HG03457 (cell line): ENCODE data around the gene POLR2J.
"Not testable (repeated sequence)": the region's sequence is repeated elsewhere in the genome, so short reads cannot be mapped to it uniquely, and the experiment has no call there.

Source experiments
- ATAC-seq: cut with Tn5 transposase; IDR thresholded peaks from one replicate; pipeline ENCODE4 v1.9.1; 2021; ENCODE audit warnings: moderate number of reproducible peaks; ENCODE audit not compliant: unreplicated experiment

POLR2J gene

DNA sequence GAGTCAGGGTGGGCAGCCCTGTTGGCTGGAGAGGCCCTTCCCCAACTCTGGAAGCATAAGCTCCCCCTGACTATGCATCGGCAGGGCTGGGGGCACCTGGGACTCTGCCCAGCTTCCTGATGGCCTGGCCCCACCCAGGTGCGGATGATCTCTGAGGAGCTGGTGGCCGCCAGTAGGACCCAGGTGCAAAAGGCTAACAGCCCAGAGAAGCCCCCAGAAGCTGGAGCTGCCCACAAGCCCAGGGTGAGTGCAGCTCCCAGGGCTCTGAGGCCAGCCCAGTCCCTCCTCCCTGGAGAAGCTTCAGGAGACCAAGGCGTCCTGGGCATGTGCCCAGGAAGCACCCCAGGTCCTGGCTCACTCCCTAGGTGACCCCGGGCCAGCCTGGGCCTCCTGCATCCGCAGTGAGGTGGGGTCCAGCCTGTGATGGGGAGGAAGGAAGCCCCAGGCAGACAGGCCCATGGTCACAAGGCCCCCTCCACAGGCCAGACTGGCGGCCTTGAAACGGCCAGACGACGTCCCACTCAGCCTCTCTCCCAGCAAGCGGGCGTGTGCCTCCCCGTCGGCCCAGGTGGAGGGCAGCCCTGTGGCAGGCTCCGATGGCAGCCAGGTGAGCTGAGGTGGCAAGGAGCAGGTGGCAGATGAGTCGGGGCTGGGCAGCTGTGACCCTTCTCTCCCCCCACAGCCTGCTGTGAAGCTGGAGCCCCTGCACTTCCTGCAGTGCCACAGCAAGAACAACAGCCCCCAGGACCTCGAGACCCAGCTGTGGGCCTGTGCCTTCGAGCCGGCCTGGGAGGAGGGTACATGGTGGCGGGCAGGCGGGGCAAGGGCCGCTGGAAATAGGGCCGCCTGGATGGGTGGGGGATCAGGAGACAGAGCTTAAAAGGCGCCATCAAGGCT is 10.9 kb downstream of the POLR2J start:
- no peak for ATAC-seq

- ATAC-seq, result no peak
Measured at GRCh38 chr7:102466097-102466496, 12.6 kb downstream of the POLR2J start.

DNA sequence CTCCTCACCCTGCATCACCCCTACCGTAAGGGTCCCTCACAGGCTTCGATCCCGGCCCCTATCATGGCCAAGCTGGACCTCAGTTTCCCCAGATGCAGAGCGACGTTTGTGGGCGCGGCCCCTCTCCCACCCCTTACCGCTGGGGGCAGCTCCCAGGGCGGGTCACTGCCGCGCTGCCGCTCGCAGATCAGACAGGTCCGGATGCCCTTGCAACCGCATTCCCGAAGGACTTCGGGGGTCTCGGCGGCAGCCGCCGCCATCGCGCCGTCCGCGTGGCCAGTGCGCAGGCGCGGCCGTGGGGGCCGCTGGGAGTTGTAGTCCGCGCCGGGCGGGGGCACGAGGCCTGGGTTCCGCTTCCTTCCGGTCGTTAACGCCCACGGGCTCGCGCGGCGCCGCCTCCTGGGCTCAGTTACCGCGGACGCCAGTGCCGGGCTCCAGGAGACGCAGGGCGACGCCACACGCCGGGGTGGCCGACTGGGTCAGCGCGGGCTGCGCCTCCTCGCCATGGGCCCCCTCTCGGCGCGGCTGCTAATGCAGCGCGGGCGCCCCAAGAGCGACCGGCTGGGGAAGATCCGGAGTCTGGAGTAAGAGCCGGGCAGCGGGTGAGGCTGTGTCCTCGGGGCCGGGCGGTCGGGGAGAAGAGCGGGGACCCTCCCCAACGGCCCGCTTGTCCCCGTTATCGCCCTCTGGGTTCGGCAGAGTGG is 14.0 kb downstream of the POLR2J start, which contains the start of the genes ALKBH4 and LRWD1:
ALKBH4 (minus strand) TSS at position 287 of the 704 bp plus-strand sequence; CDS start at position 260, 27 bp downstream.
LRWD1 (plus strand) TSS at position 408 of the 704 bp plus-strand sequence; CDS start at position 505, 97 bp downstream.
- ATAC-seq, result peak; percentile 80

- no peak for ATAC-seq
Measured at GRCh38 chr7:102463841-102464576, 14.7 kb downstream of the POLR2J start.

DNA sequence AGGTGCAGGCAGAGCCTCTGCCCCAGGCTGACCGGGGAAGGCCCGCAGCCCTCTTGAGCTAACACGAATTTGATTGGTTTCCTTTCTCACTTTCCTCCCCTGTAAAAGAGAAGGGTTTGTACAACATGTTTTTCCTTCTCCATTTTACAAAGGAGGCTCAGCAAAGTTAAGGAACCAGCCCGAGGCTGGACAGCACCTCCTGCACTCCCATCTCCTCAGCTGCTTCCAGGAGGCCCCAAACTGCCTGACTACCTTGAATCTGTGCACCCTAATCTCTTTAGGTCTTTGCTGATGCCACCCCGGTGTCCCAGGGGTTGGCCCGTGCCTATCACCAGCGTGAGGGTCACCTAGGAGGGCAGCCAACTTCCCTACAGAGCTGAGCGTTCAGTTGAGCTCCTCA is 18.3 kb downstream of the POLR2J start:
- ATAC-seq, result no peak

DNA sequence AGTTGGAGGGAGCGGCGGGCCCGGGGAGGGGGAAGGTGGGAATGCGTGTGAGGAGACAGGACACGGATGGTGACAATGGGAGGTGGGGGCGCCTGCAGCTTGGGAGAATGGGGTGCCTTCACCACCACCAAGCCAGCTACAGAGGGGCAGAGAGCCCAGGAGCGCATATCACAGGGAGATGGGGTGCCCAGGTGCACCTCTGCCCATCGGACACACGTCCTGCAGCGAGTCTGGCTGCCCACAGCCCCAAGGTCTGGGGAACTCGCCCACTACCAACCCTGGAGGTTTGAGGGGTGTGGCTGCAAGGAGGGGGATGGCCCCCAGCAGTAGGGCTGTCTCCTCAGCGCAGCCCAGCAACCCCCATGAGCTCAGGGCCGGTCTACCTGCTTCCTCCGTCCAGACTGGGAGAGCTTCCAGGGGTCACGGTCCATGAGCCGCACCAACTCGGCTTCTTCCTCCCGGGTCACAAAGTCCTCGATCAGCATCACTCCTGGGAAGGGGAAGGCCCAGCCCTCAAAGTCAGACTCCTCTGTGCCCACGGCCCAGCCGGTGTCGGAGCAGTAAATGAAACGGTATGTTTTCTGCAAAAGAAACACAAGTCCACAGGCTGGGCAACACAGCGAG is 19.4 kb downstream of the POLR2J start:
- ATAC-seq, result no peak

GRCh38 chr7:102457352-102457924 is 21.3 kb downstream of the POLR2J start:
- no peak for ATAC-seq

GRCh38 chr7:102456327-102456726 is 22.4 kb downstream of the POLR2J start:
- ATAC-seq, result no peak

- ATAC-seq, result no peak
Measured at GRCh38 chr7:102455596-102455995, 23.1 kb downstream of the POLR2J start.

- not testable (repeated sequence) for ATAC-seq
Measured at GRCh38 chr7:102454932-102455331, 23.8 kb downstream of the POLR2J start.

- ATAC-seq, result no peak
Measured at GRCh38 chr7:102454468-102454867, 24.3 kb downstream of the POLR2J start.

GRCh38 chr7:102453319-102453718 is 25.4 kb downstream of the POLR2J start:
- ATAC-seq, result no peak

- no peak for ATAC-seq
Measured at GRCh38 chr7:102452451-102452850, 26.3 kb downstream of the POLR2J start.

DNA sequence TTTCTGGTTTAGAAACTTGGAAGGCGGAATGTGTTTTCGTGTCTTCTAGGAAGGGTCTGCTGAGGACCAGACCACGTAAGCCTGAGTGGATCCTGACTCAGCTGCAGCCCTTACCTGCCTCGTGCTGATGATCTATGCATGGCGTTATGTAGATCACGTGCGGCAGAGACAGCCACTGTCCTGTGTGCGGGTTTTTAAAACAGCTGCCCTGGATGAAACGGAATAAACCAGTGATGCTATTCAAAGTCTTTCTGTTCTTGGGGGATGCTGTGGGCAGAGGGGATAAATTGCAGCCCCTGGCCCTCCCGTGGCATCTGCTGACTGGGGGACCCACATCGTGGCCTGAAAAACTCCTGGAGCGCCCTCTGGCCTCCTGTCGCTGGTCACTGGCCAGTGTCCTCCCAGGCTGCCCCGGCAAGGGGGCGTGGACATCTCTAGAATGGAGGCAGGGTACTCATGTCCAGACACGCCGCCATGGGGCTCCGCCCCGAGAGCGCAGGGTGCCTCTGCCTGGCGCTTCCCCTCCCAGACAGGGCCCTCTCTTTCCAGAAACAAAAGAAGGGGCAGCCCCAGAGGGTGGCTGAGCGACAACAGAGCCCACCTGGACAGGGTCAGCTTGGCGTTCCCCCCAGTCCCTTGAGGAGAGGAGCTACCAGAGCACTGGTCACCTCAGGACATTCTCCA is 27.2 kb downstream of the POLR2J start:
- ATAC-seq, result no peak

DNA sequence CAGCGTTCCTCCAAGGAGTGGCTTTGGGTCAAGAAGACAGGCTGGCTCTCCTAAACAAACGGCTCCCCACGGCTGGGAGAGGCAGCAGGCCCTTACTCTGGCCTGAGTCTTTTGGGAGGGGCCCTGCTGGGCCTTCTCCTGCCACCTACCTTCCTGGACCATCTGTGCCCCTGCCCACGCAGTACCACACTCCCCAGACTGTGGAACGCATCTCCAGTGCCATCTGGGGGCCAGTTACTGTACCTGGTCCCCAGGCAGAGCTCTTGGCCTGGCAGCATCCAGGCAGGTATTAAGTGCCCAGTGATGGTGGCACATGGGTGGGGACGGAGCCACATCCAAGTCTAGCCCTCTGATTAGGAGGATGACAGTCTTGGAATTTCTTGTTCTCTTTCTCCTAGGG is 28.5 kb downstream of the POLR2J start:
- peak; percentile 46 for ATAC-seq

- ATAC-seq, result no peak
Measured at GRCh38 chr7:102449136-102449535, 29.6 kb downstream of the POLR2J start.

GRCh38 chr7:102447311-102447710 is 31.4 kb downstream of the POLR2J start:
- ATAC-seq, result no peak

DNA sequence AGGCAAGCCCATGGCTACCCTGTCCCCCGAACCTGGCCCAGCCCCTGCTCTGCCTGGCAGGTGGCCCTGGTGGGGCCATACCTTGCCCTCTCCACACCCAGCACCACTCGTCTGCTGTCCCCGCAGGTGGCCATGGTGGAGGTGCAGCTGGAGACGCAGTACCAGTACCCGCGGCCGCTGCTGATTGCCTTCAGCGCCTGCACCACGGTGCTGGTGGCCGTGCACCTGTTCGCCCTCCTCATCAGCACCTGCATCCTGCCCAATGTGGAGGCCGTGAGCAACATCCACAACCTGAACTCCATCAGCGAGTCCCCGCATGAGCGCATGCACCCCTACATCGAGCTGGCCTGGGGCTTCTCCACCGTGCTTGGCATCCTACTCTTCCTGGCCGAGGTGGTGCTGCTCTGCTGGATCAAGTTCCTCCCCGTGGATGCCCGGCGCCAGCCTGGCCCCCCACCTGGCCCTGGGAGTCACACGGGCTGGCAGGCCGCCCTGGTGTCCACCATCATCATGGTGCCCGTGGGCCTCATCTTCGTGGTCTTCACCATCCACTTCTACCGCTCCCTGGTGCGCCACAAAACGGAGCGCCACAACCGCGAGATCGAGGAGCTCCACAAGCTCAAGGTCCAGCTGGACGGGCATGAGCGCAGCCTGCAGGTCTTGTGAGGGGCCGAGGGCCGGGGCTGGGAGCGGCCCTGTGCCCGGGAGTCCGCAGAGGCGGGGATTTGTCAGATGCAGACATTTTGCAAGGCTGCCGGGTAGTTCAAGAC is 32.1 kb downstream of the POLR2J start:
- no peak for ATAC-seq

DNA sequence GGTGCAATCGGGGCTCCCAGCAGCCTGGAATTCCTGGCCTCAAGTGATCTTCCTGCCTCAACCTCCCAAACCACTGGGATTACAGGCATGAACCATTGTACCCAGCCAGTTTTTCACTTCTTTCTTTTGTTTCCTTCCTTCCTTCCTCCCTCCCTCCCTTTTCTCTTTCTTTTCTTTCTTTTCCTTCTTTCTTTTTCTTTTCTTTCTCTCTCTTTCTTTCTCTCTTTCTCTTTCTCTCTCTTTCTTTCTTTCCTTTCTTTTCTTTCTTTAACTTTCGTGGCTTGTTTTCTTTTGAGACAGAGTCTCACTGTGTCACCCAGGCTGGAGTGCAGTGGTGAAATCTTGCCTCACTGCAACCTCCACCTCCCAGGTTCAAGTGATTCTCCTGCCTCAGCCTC is 33.0 kb downstream of the POLR2J start:
- ATAC-seq, result no peak
